H1 (cell line): ENCODE results near the gene GNAT2. TPM values are rescaled to one million over a fixed set of nuclear protein-coding genes. Genes with fewer than 3 reads are reported as not detected.

ENCODE experiments used
- CTCF ChIA-PET: fragments of 300-600 bp; sonication (Branson Sonifier 250); formaldehyde crosslinking; loops from one replicate; lab custom pipeline; 2021; ENCODE audit not compliant: partially characterized antibody; lab: Charles Lee
- POLR2A ChIA-PET: fragments of 300-600 bp; sonication (Branson Sonifier 250); formaldehyde crosslinking; loops from one replicate; lab custom pipeline; 2021; ENCODE audit warnings: inconsistent platforms; ENCODE audit not compliant: partially characterized antibody; lab: Charles Lee
- DNase-seq, 2 experiments: peaks; one replicate each; pipeline versions ENCODE4 v3.0.0 to v3.0.0-alpha.2; 2010 to 2022; ENCODE audit warnings: low spot score in 2 of 2, low read depth in 1 of 2, mixed read lengths in 1 of 2
- FAIRE-seq: peaks from 2 replicates; lab custom pipeline; 2011; peaks lifted over from hg19 to GRCh38; lab: Jason Lieb, UNC
- H2AFZ ChIP-seq: 2 replicates; pipeline ENCODE4 v1.8.1; 2012; ENCODE audit warnings: low read length, inconsistent platforms
- H2AK5ac ChIP-seq: 2 replicates; pipeline ENCODE4 v1.6.1; 2013; ENCODE audit warnings: low read depth, low read length
- H2BK120ac ChIP-seq: replicated peaks from 2 replicates; pipeline ENCODE3; 2013; ENCODE audit warnings: low read depth, low read length, inconsistent platforms
- H2BK12ac ChIP-seq: 2 replicates; pipeline ENCODE4 v1.6.1; 2013; ENCODE audit warnings: low read depth, low read length
- H2BK15ac ChIP-seq: 2 replicates; pipeline ENCODE4 v1.6.1; 2013; ENCODE audit warnings: low read length
- H2BK20ac ChIP-seq: 2 replicates; pipeline ENCODE4 v1.6.1; 2013; ENCODE audit warnings: low read length
- H2BK5ac ChIP-seq: 2 replicates; pipeline ENCODE4 v1.6.1; 2013; ENCODE audit warnings: low read depth, low read length
- H3K14ac ChIP-seq: 2 replicates; pipeline ENCODE4 v1.6.1; 2013; ENCODE audit warnings: inconsistent platforms; ENCODE audit not compliant: insufficient read length
- H3K18ac ChIP-seq: 2 replicates; pipeline ENCODE4 v1.6.1; 2013; ENCODE audit warnings: low read length; ENCODE audit errors: extremely low read depth
- H3K23ac ChIP-seq: 2 replicates; pipeline ENCODE4 v1.6.1; 2013; ENCODE audit warnings: inconsistent platforms; ENCODE audit not compliant: insufficient read length
- H3K23me2 ChIP-seq: 2 replicates; pipeline ENCODE4 v1.6.1; 2013; ENCODE audit warnings: low read depth, low read length
- H3K27ac ChIP-seq: 2 replicates; pipeline ENCODE4 v1.6.1; 2011; ENCODE audit warnings: low read depth, low read length, inconsistent platforms
- H3K27me3 ChIP-seq, 4 experiments: replicated peaks in 1 of 4; 1 replicate in 1 of 4; 2 replicates in 3 of 4; pipeline versions ENCODE4 v1.6.1 to v1.8.1; 2011 to 2013; ENCODE audit warnings: low read length in 3 of 4, mild to moderate bottlenecking in 3 of 4, inconsistent platforms in 2 of 4, mixed read lengths in 2 of 4, moderate library complexity in 1 of 4; ENCODE audit not compliant: control insufficient read depth in 3 of 4, insufficient read depth in 3 of 4; ENCODE audit errors: extremely low read depth in 1 of 4
- H3K36me3 ChIP-seq, 4 experiments: 2 replicates each; pipeline versions ENCODE4 v1.6.1 to v1.8.1; 2011 to 2013; ENCODE audit warnings: mild to moderate bottlenecking in 4 of 4, low read length in 3 of 4, moderate library complexity in 2 of 4, control low read depth in 1 of 4, inconsistent platforms in 1 of 4; ENCODE audit not compliant: insufficient read depth in 4 of 4, control insufficient read depth in 2 of 4
- H3K4ac ChIP-seq: replicated peaks from 2 replicates; pipeline ENCODE3; 2013; ENCODE audit warnings: low read length, low read depth, mixed read lengths, inconsistent platforms; ENCODE audit not compliant: insufficient read length
- H3K4me1 ChIP-seq, 4 experiments: replicated peaks in 1 of 4; 1 replicate in 1 of 4; 2 replicates in 3 of 4; pipeline versions ENCODE4 v1.6.1 to v1.8.1; 2011 to 2013; ENCODE audit warnings: low read length in 3 of 4, inconsistent platforms in 2 of 4, mixed read lengths in 1 of 4; ENCODE audit not compliant: insufficient read depth in 4 of 4, control insufficient read depth in 3 of 4
- H3K4me2 ChIP-seq, 2 experiments: 2 replicates each; pipeline versions ENCODE4 v1.6.1 to v1.8.1; 2011 to 2013; ENCODE audit warnings: low read depth in 2 of 2, low read length in 2 of 2, control low read depth in 1 of 2, inconsistent platforms in 1 of 2, mild to moderate bottlenecking in 1 of 2; ENCODE audit not compliant: insufficient read depth in 1 of 2
- H3K4me3 ChIP-seq, 4 experiments: fragments of 200-600, 300-600 bp in 1 of 4; sonication (generic), shearing (Covaris generic), sonication (Bioruptor Twin) in 1 of 4; 2 replicates each; pipeline versions ENCODE4 v1.5.1 to v1.8.1; 2011 to 2016; ENCODE audit warnings: low read length in 4 of 4, low read depth in 3 of 4, control low read depth in 2 of 4, inconsistent platforms in 2 of 4, mild to moderate bottlenecking in 2 of 4, mixed read lengths in 1 of 4, moderate library complexity in 1 of 4; ENCODE audit not compliant: insufficient read depth in 2 of 4; ENCODE audit errors: extremely low read depth in 1 of 4
- H3K56ac ChIP-seq: replicated peaks from 2 replicates; pipeline ENCODE3; 2013; ENCODE audit warnings: low read depth, mild to moderate bottlenecking, mixed read lengths, low read length, inconsistent platforms; ENCODE audit not compliant: insufficient read length
- H3K79me1 ChIP-seq: 2 replicates; pipeline ENCODE4 v1.6.1; 2013; ENCODE audit warnings: low read depth, low read length, control low read depth
- H3K79me2 ChIP-seq, 2 experiments: 2 replicates each; pipeline versions ENCODE4 v1.6.1 to v1.8.1; 2012 to 2013; ENCODE audit warnings: low read length in 2 of 2, mild to moderate bottlenecking in 2 of 2, inconsistent platforms in 1 of 2; ENCODE audit not compliant: insufficient read depth in 2 of 2, control insufficient read depth in 1 of 2
- H3K9ac ChIP-seq, 4 experiments: replicated peaks in 1 of 4; 1 replicate in 1 of 4; 2 replicates in 3 of 4; pipeline versions ENCODE4 v1.6.1 to v1.8.1; 2011 to 2013; ENCODE audit warnings: low read depth in 3 of 4, low read length in 3 of 4, control low read depth in 2 of 4, mild to moderate bottlenecking in 2 of 4, moderate library complexity in 2 of 4, inconsistent platforms in 1 of 4; ENCODE audit errors: extremely low read depth in 1 of 4
- H3K9me3 ChIP-seq, 2 experiments: 2 replicates each; pipeline versions ENCODE4 v1.6.1 to v1.8.1; 2012 to 2013; ENCODE audit warnings: mild to moderate bottlenecking in 2 of 2, moderate library complexity in 2 of 2, control low read depth in 1 of 2, inconsistent platforms in 1 of 2, low read depth in 1 of 2, low read length in 1 of 2, mixed read lengths in 1 of 2; ENCODE audit not compliant: insufficient read depth in 2 of 2
- H4K20me1 ChIP-seq, 2 experiments: replicated peaks in 1 of 2; 2 replicates each; pipeline versions ENCODE3 to v1.8.1; 2011 to 2013; ENCODE audit warnings: inconsistent platforms in 2 of 2, low read length in 2 of 2, mild to moderate bottlenecking in 1 of 2; ENCODE audit not compliant: insufficient read depth in 2 of 2, control insufficient read depth in 1 of 2
- H4K5ac ChIP-seq: 2 replicates; pipeline ENCODE4 v1.6.1; 2013; ENCODE audit warnings: low read length, low read depth, mixed read lengths, inconsistent platforms; ENCODE audit not compliant: insufficient read length
- H4K8ac ChIP-seq: 2 replicates; pipeline ENCODE4 v1.8.0; 2013; ENCODE audit warnings: mild to moderate bottlenecking, moderate library complexity, low read length, inconsistent platforms; ENCODE audit not compliant: insufficient read depth; ENCODE audit errors: extremely low read depth
- H4K91ac ChIP-seq: replicated peaks from 2 replicates; pipeline ENCODE3; 2013; ENCODE audit warnings: low read length, mixed read lengths, inconsistent platforms; ENCODE audit not compliant: insufficient read length
- FOSL1 ChIP-seq: IDR thresholded peaks from 2 replicates; pipeline ENCODE4 v1.6.1; 2011; ENCODE audit warnings: mild to moderate bottlenecking, low read depth, low read length, moderate library complexity; ENCODE audit not compliant: insufficient read depth
- HDAC2 ChIP-seq, 2 experiments: fragments of 300-600 bp in 1 of 2; sonication (generic) in 1 of 2; IDR thresholded peaks; 2 replicates each; pipeline ENCODE4 v1.6.1; 2011 to 2012; ENCODE audit warnings: low read depth in 2 of 2, low read length in 2 of 2, mild to moderate bottlenecking in 2 of 2, moderate library complexity in 2 of 2, borderline replicate concordance in 1 of 2, inconsistent platforms in 1 of 2
- HDAC6 ChIP-seq: IDR thresholded peaks from one replicate; pipeline ENCODE4 v1.7.1; 2012; ENCODE audit warnings: low read depth, mild to moderate bottlenecking, inconsistent platforms, low read length, moderate library complexity
- KDM1A ChIP-seq: fragments of 200-600, 300-600 bp; sonication (generic); IDR thresholded peaks from 2 replicates; pipeline ENCODE4 v1.7.1; 2016; ENCODE audit warnings: mild to moderate bottlenecking, low read length, borderline replicate concordance
- POLR2A ChIP-seq, 2 experiments: IDR thresholded peaks; 1 replicate in 1 of 2; 2 replicates in 1 of 2; pipeline ENCODE4 v1.6.1; 2011; ENCODE audit warnings: low read depth in 2 of 2, low read length in 2 of 2, mild to moderate bottlenecking in 2 of 2; ENCODE audit errors: control extremely low read depth in 1 of 2
- SIN3A ChIP-seq, 2 experiments: IDR thresholded peaks in 1 of 2; conservative IDR thresholded peaks in 1 of 2; 2 replicates each; pipeline ENCODE4 v1.6.1; 2011 to 2012; ENCODE audit warnings: low read length in 2 of 2, improper control_type of control experiment in 1 of 2, low read depth in 1 of 2, mild to moderate bottlenecking in 1 of 2
- SIRT6 ChIP-seq: IDR thresholded peaks from one replicate; pipeline ENCODE4 v1.7.1; 2012; ENCODE audit warnings: low read length, inconsistent platforms
- SP2 ChIP-seq: IDR thresholded peaks from 2 replicates; pipeline ENCODE4 v1.6.1; 2012; ENCODE audit warnings: mild to moderate bottlenecking, low read length, inconsistent platforms
- SRF ChIP-seq: IDR thresholded peaks from 2 replicates; pipeline ENCODE4 v1.6.1; 2011; ENCODE audit warnings: mild to moderate bottlenecking, low read depth, low read length, moderate library complexity
- TAF1 ChIP-seq: IDR thresholded peaks from 2 replicates; pipeline ENCODE4 v1.6.1; 2011; ENCODE audit warnings: mild to moderate bottlenecking, low read depth, low read length
- TCF12 ChIP-seq: IDR thresholded peaks from 2 replicates; pipeline ENCODE4 v1.6.1; 2011; ENCODE audit warnings: low read depth, mild to moderate bottlenecking, low read length
- WGBS, 2 experiments: shearing (Covaris generic) in 1 of 2; methylation state at CpG; one replicate each; pipeline versions ENCODE4 v1.1.6 to v1.1.7; 2013 to 2015; ENCODE audit warnings: low lambda C conversion rate in 2 of 2, mixed read lengths in 2 of 2, inconsistent platforms in 1 of 2, low coverage in 1 of 2, missing lambda C conversion rate in 1 of 2; ENCODE audit not compliant: insufficient replicate concordance in 2 of 2, insufficient coverage in 1 of 2, insufficient read length in 1 of 2; ENCODE audit errors: extremely low coverage in 1 of 2, missing lambda C conversion rate in 1 of 2; 5-methylcytosine and 5-hydroxymethylcytosine counted together
- polyA plus RNA-seq, 7 experiments: library from polyadenylated mRNA; depleted of rRNA in 3 of 7; stranded (reverse) in 5 of 7; unstranded in 2 of 7; fragments of >200 nt in 5 of 7; fragments of 200-250 nt in 2 of 7; gene quantifications; 1 replicate in 5 of 7; 2 replicates in 1 of 7; 4 replicates in 1 of 7; pipeline versions ENCODE4 v1.2.1 to v1.2.3, GENCODE V29; 2011 to 2013; ENCODE audit warnings: missing spikeins in 2 of 7, mixed read lengths in 2 of 7
- total RNA-seq: library from RNA; stranded (reverse); fragmentation: NEBNext Ultra II Directional; extraction: Animal tissue kit (Norgen Biotek cat#: 25700); gene quantifications from 2 replicates; pipeline ENCODE4 v1.2.1, GENCODE V29; 2021
- TF ChIP-seq, protein P1 (sequence below): IDR thresholded peaks from 2 replicates; pipeline ENCODE4 v1.6.1; 2011; ENCODE audit warnings: low read depth, mild to moderate bottlenecking, low read length; ENCODE audit not compliant: insufficient read depth
- TF ChIP-seq, protein P2 (sequence below): IDR thresholded peaks from 2 replicates; pipeline ENCODE4 v1.6.1; 2011; ENCODE audit warnings: low read length, improper control_type of control experiment

Gene GNAT2
- total and polyA plus RNA-seq, 2 of the 8 experiments (the other 6 are each of a cell fraction or from before 2014, with no cell fraction given), result 0.05 TPM; not detected in 1

DNA sequence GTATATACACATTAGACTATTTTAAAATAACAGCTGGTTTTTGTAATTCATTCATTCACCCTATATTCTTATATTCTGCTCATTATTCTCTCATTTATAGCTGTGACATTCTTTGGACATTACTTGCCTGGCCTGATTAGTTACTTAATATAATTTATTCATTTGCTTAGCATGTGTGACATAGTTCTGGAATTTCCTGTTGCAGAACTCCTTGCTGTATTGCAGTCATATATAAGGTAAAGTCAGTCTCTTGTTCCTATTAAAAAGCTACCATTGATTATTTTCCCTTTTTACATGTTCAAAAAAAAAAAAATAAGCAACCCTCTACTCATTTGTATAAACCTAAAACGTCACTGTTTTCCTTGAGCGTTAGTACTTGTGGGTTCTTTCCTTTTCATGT is 23.9 kb downstream of the GNAT2 start:
- H3K23ac ChIP-seq, result no peak overlapping the region
- ChIA-PET POLR2A (no interaction called here), CTCF (interaction anchor here (0.7 to 1.6 kb wide), 5 partner anchors 10 to 60 kb away, joined by 3 to 9 read pairs (median 3); no protein-coding TSS in a partner anchor)
- no peak overlapping the region for H3K4me3 ChIP-seq
- no peaks in the 10 kb centered on the region for H3K79me1 ChIP-seq
- no peak overlapping the region for H2AK5ac ChIP-seq
- no peak overlapping the region for H4K5ac ChIP-seq
- no peak overlapping the region for H3K4ac ChIP-seq
- DNase-seq, result no peak
- H4K20me1 ChIP-seq, result no peaks in the 10 kb centered on the region
- no peak overlapping the region for H2BK12ac ChIP-seq
- no peak overlapping the region for H3K4me2 ChIP-seq
- no peak for FAIRE-seq
- H2BK20ac ChIP-seq, result no peak overlapping the region
- no peak overlapping the region for H3K14ac ChIP-seq
- H3K79me2 ChIP-seq, result no peaks in the 10 kb centered on the region
- no peak overlapping the region for H3K27ac ChIP-seq
- H3K9ac ChIP-seq, result no peak overlapping the region
- WGBS, 2 experiments, result 89% methylated on average over 2 of the region's 2 CpGs; no CpG with 5 or more reads in 1 of the 2 experiments
- H2AFZ ChIP-seq, result no peak overlapping the region
- H3K56ac ChIP-seq, result no peak overlapping the region
- H3K36me3 ChIP-seq, result peaks cover 0 to 30% (median 5%) of the 10 kb centered on the region in 4 experiments; a peak in 4 of 8 replicates
- H3K4me1 ChIP-seq, result no peaks in the 10 kb centered on the region
- H2BK120ac ChIP-seq, result no peak overlapping the region
- no peak overlapping the region for H4K91ac ChIP-seq
- H3K23me2 ChIP-seq, result no peaks in the 10 kb centered on the region
- no peaks in the 10 kb centered on the region for H3K27me3 ChIP-seq
- no peaks in the 10 kb centered on the region for H3K9me3 ChIP-seq
- no peak overlapping the region for H3K18ac ChIP-seq
- no peak overlapping the region for H4K8ac ChIP-seq
- no peak overlapping the region for H2BK15ac ChIP-seq
- H2BK5ac ChIP-seq, result no peak overlapping the region
- TF ChIP-seq SRF (no peak), HDAC2 (IDR thresholded peaks at IDR 0.05; ENCODE audit: borderline replicate concordance in 1 of 2, low read depth in 2 of 2, low read length in 2 of 2) (no peak), SIRT6 (no peak), KDM1A (no peak), TAF1 (no peak), SIN3A (conservative IDR thresholded peaks at IDR 0.05 in 1 of 2, IDR thresholded peaks at IDR 0.05 in 1 of 2; ENCODE audit: low read depth in 1 of 2, low read length in 2 of 2) (no peak), POLR2A (IDR thresholded peaks at IDR 0.05; ENCODE audit: control extremely low read depth in 1 of 2, low read depth in 2 of 2, low read length in 2 of 2) (no peak), SP2 (no peak), FOSL1 (no peak), HDAC6 (no peak), TCF12 (no peak)
- TF ChIP-seq, protein P1, sequence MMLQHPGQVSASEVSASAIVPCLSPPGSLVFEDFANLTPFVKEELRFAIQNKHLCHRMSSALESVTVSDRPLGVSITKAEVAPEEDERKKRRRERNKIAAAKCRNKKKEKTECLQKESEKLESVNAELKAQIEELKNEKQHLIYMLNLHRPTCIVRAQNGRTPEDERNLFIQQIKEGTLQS, result no peak
- TF ChIP-seq, protein P2, sequence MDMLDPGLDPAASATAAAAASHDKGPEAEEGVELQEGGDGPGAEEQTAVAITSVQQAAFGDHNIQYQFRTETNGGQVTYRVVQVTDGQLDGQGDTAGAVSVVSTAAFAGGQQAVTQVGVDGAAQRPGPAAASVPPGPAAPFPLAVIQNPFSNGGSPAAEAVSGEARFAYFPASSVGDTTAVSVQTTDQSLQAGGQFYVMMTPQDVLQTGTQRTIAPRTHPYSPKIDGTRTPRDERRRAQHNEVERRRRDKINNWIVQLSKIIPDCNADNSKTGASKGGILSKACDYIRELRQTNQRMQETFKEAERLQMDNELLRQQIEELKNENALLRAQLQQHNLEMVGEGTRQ, result no peak
